Naive thymus-derived CD8-positive, alpha-beta T cell (primary cell): ENCODE data around the gene ARID1B. TPM values are rescaled to one million over a fixed set of nuclear protein-coding genes. Genes with fewer than 3 reads are reported as not detected.

Source experiments
- ATAC-seq, 2 donors: fragments of 150-1000 bp; cut with Tn5 transposase in 1 of 2; sonication (Bioruptor Pico), chemical (Tn5 transposase) in 1 of 2; 1 replicate in 1 of 2; 2 replicates in 1 of 2; pipeline ENCODE4 v1.10.0; 2021; ENCODE audit warnings: mild to moderate bottlenecking in 2 of 2, moderate library complexity in 2 of 2
- POLR2A ChIA-PET: fragments of 350-600 bp; sonication (Branson Sonifier 250); formaldehyde crosslinking; loops from one replicate; lab custom pipeline; 2021; ENCODE audit warnings: antibody characterized with exemption; lab: Charles Lee
- DNase-seq, 10 donors: peaks; one replicate each; pipeline versions ENCODE4 v3.0.0 to v3.0.0-alpha.2; 2020 to 2022
- H3K27ac Mint-ChIP-seq, 10 donors: one replicate each; pipeline ENCODE4 v1.8.0; 2020 to 2022; ENCODE audit warnings: mild to moderate bottlenecking in 10 of 10, mixed read lengths in 10 of 10, moderate library complexity in 4 of 10, inconsistent platforms in 1 of 10
- H3K27me3 Mint-ChIP-seq, 5 donors: one replicate each; pipeline ENCODE4 v1.8.0; 2021 to 2022; ENCODE audit warnings: mixed read lengths in 5 of 5
- H3K36me3 Mint-ChIP-seq, 3 donors: one replicate each; pipeline ENCODE4 v1.8.0; 2020 to 2022; ENCODE audit warnings: mixed read lengths in 3 of 3, mild to moderate bottlenecking in 2 of 3, inconsistent platforms in 1 of 3
- H3K4me1 Mint-ChIP-seq, 4 donors: one replicate each; pipeline ENCODE4 v1.8.0; 2021 to 2022; ENCODE audit warnings: mixed read lengths in 4 of 4
- H3K4me3 Mint-ChIP-seq, 10 donors: one replicate each; pipeline ENCODE4 v1.8.0; 2020 to 2022; ENCODE audit warnings: mild to moderate bottlenecking in 10 of 10, mixed read lengths in 10 of 10, moderate library complexity in 6 of 10, inconsistent platforms in 1 of 10
- H3K9me3 Mint-ChIP-seq, 9 donors: one replicate each; pipeline ENCODE4 v1.8.0; 2020 to 2022; ENCODE audit warnings: mixed read lengths in 9 of 9, mild to moderate bottlenecking in 3 of 9, inconsistent platforms in 1 of 9, moderate library complexity in 1 of 9
- polyA plus RNA-seq, 3 donors: library from polyadenylated mRNA; unstranded; fragments of 300-500 nt; fragmentation: Illumina TruSeq; gene quantifications; one replicate each; pipeline ENCODE4 v1.2.3, GENCODE V29; 2021
- total RNA-seq, 8 experiments: library from RNA in 2 of 8; stranded (reverse) in 2 of 8; gene quantifications; one replicate each; pipeline ENCODE4 v1.2.3 and lab custom pipeline; 2021 to 2026

Gene ARID1B
- total and polyA plus RNA-seq, 5 experiments from 2014 or later = 9.0 to 122 (median 18.6) TPM

- ATAC-seq (no peak), DNase-seq (no peak)
- H3K4me1 Mint-ChIP-seq = peaks cover 48 to 95% (median 86%) of the 10 kb centered on the region in 4 donors
- POLR2A ChIA-PET = no interaction called here
- H3K36me3 Mint-ChIP-seq = peaks cover 0 to 10% (median 0%) of the 10 kb centered on the region in 3 donors
- H3K4me3 Mint-ChIP-seq = peak overlapping the region in 1 of 10 donors; percentile 20
- H3K27me3 Mint-ChIP-seq = no peaks in the 10 kb centered on the region
- no peaks in the 10 kb centered on the region for H3K9me3 Mint-ChIP-seq
- peak overlapping the region in 1 of 10 donors; percentile 32 for H3K27ac Mint-ChIP-seq
Observed at GRCh38 chr6:156821707-156822106, 44.5 kb downstream of the ARID1B start.

DNA sequence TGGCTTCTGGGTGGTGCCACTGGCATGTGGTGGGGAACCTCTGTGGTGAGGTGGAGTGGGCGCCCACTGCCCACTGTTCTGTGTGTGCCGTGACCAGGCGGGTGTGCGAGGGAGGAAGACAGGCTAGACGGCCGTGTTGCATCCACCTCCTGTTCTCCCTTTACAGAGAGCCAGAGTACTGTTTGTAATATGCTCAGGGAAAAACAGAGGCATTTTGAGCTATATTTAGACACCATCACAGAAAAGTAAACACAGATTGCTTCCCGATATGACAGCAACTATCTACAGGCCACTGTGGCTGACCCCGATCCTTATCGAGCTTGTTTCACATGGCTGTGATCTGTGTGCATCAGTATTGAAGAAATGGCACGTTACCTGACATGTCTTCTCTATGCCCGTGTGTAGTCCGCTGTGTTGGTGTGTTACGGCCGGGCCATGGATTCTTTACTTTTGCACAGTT lies 45.6 kb downstream of the ARID1B start:
- ATAC-seq = no peak
- peak overlapping the region in 5 of 10 donors; percentile 20 to 55 (median 40) for H3K4me3 Mint-ChIP-seq

GRCh38 chr6:156824142-156824541 lies 47.0 kb downstream of the ARID1B start:
- no peaks in the 10 kb centered on the region for H3K9me3 Mint-ChIP-seq
- ATAC-seq = no peak
- H3K4me3 Mint-ChIP-seq = peak overlapping the region in 5 of 10 donors; percentile 23 to 55 (median 49)
- H3K36me3 Mint-ChIP-seq = peaks cover 0 to 16% (median 2%) of the 10 kb centered on the region in 3 donors
- no peak for DNase-seq
- no peaks in the 10 kb centered on the region for H3K27me3 Mint-ChIP-seq
- peaks cover 52 to 95% (median 87%) of the 10 kb centered on the region in 4 donors for H3K4me1 Mint-ChIP-seq
- POLR2A ChIA-PET = no interaction called here
- H3K27ac Mint-ChIP-seq = peak overlapping the region in 5 of 10 donors; percentile 1 to 71 (median 17)

More for the DNA sequence above, 45.6 kb downstream of the ARID1B start:
- H3K36me3 Mint-ChIP-seq = peaks cover 0 to 14% (median 0%) of the 10 kb centered on the region in 3 donors
- peak overlapping the region in 6 of 10 donors; percentile 20 to 76 (median 46) for H3K27ac Mint-ChIP-seq
- POLR2A ChIA-PET = no interaction called here
- H3K27me3 Mint-ChIP-seq = no peaks in the 10 kb centered on the region
- no peaks in the 10 kb centered on the region for H3K9me3 Mint-ChIP-seq
- DNase-seq = no peak
- H3K4me1 Mint-ChIP-seq = peaks cover 53 to 94% (median 88%) of the 10 kb centered on the region in 4 donors

- H3K27ac Mint-ChIP-seq = peak overlapping the region in 5 of 10 donors; percentile 2 to 65 (median 18)
- no peaks in the 10 kb centered on the region for H3K9me3 Mint-ChIP-seq
- peaks cover 46 to 90% (median 77%) of the 10 kb centered on the region in 4 donors for H3K4me1 Mint-ChIP-seq
- peak; percentile 35 to 44 for ATAC-seq
- H3K27me3 Mint-ChIP-seq = no peaks in the 10 kb centered on the region
- no peak for DNase-seq
- H3K4me3 Mint-ChIP-seq = peak overlapping the region in 7 of 10 donors; percentile 13 to 55 (median 38)
- peaks cover 0 to 29% (median 10%) of the 10 kb centered on the region in 3 donors for H3K36me3 Mint-ChIP-seq
- POLR2A ChIA-PET = interaction anchor here (0.7 kb wide), 1 partner anchor 125 kb away, joined by 3 read pairs; no protein-coding TSS in a partner anchor
Observed at GRCh38 chr6:156825475-156825874, 48.3 kb downstream of the ARID1B start.

DNA sequence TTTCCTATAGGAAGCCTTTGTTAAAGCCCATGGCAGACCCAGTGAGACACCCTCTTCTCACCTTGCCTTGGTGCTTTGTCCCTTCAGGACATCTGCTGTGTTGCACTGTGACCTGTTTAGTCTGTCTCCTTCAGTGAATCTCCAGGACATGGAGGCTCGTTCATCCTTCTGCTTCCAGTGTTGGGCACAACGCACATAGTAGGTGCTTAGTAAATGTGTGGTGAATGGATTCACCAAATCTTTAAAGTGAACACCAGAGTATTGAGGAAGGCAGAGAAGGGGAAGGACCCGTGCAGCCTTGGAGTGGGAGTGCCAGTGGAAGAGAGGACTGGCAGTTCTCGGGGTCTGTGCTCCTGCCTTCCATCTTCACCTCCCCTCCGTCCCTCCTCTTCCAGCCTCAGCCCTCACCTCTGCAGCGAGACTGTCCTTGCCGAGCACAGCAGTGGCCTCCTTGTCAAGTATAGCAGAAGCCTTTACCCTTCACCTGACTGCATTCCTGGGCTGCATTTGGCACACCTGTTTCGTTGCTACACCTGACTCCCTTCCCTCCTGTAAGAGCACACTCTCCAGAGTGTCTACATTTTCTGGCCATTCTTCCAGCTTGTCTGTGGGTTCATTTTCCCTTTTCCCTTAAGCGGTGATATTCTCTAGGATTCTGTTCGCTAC lies 49.2 kb downstream of the ARID1B start:
- Mint-ChIP-seq H3K4me1 (peaks cover 43 to 89% (median 77%) of the 10 kb centered on the region in 4 donors), H3K4me3 (peak overlapping the region in 3 of 10 donors; percentile 5 to 34 (median 10))
- POLR2A ChIA-PET = no interaction called here

GRCh38 chr6:156827382-156827781 lies 50.2 kb downstream of the ARID1B start:
- Mint-ChIP-seq H3K27ac (peak overlapping the region in 5 of 10 donors; percentile 5 to 87 (median 60)), H3K4me1 (peaks cover 39 to 89% (median 77%) of the 10 kb centered on the region in 4 donors), H3K9me3 (no peaks in the 10 kb centered on the region), H3K4me3 (no peak overlapping the region), H3K36me3 (peaks cover 0 to 38% (median 10%) of the 10 kb centered on the region in 3 donors), H3K27me3 (no peaks in the 10 kb centered on the region)
- POLR2A ChIA-PET = interaction anchor here (0.7 kb wide), 1 partner anchor 140 kb away, joined by 3 read pairs; no protein-coding TSS in a partner anchor
- DNase-seq (no peak), ATAC-seq (peak in 1 of 2 donors; percentile 25)

More for the DNA sequence above, 49.2 kb downstream of the ARID1B start:
- Mint-ChIP-seq H3K27ac (peak overlapping the region in 8 of 10 donors; percentile 5 to 77 (median 20)), H3K9me3 (no peaks in the 10 kb centered on the region), H3K27me3 (no peaks in the 10 kb centered on the region), H3K36me3 (peaks cover 0 to 38% (median 10%) of the 10 kb centered on the region in 3 donors)
- DNase-seq (no peak), ATAC-seq (peak in 1 of 2 donors; percentile 38)

- Mint-ChIP-seq H3K9me3 (no peaks in the 10 kb centered on the region), H3K27me3 (no peaks in the 10 kb centered on the region), H3K27ac (peak overlapping the region in 5 of 10 donors; percentile 2 to 74 (median 18)), H3K36me3 (peaks cover 0 to 40% (median 10%) of the 10 kb centered on the region in 3 donors), H3K4me3 (no peak overlapping the region), H3K4me1 (peaks cover 37 to 89% (median 76%) of the 10 kb centered on the region in 4 donors)
- POLR2A ChIA-PET = interaction anchor here (0.7 kb wide), 1 partner anchor 141 kb away, joined by 3 read pairs; no protein-coding TSS in a partner anchor
- DNase-seq = no peak
- ATAC-seq = no peak
Observed at GRCh38 chr6:156828280-156828703, 51.1 kb downstream of the ARID1B start.

- Mint-ChIP-seq H3K27ac (peak overlapping the region in 1 of 10 donors; percentile 66), H3K27me3 (no peaks in the 10 kb centered on the region), H3K4me3 (no peak overlapping the region), H3K4me1 (peaks cover 31 to 79% (median 68%) of the 10 kb centered on the region in 4 donors), H3K36me3 (peaks cover 0 to 46% (median 13%) of the 10 kb centered on the region in 3 donors), H3K9me3 (no peaks in the 10 kb centered on the region)
- DNase-seq = no peak
- no peak for ATAC-seq
- POLR2A ChIA-PET = no interaction called here
Observed at GRCh38 chr6:156830126-156830525, 52.9 kb downstream of the ARID1B start.

DNA sequence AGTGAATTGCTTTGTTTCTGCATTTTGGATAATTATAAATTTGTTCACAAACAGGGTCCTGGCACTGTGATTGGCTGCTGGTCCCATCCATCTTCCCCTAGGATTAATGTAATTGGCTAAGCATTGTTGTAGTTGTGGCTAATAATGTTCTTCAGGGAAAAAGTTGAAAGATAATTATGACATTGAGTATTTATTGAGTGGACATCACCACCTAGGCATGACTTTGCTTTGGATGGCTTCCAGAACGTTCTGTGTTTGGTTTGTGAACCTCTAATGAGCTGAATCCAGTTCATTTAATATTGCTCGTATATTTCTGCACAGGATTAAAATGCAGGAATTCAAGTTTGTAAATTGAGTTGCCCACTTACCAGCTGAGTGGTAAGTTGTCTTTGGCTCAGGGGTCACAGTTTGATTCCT lies 55.1 kb downstream of the ARID1B start:
- ATAC-seq = no peak
- peak overlapping the region in 1 of 10 donors; percentile 12 for H3K27ac Mint-ChIP-seq
- no peak for DNase-seq
- POLR2A ChIA-PET = no interaction called here
- H3K4me1 Mint-ChIP-seq = peaks cover 18 to 68% (median 57%) of the 10 kb centered on the region in 4 donors
- H3K4me3 Mint-ChIP-seq = no peak overlapping the region
- H3K36me3 Mint-ChIP-seq = peaks cover 0 to 58% (median 22%) of the 10 kb centered on the region in 3 donors
- H3K27me3 Mint-ChIP-seq = no peaks in the 10 kb centered on the region
- no peaks in the 10 kb centered on the region for H3K9me3 Mint-ChIP-seq

- DNase-seq (no peak), ATAC-seq (no peak)
- H3K9me3 Mint-ChIP-seq = no peaks in the 10 kb centered on the region
- H3K4me1 Mint-ChIP-seq = peaks cover 15 to 67% (median 56%) of the 10 kb centered on the region in 4 donors
- peak overlapping the region in 2 of 10 donors; percentile 3 to 12 for H3K27ac Mint-ChIP-seq
- H3K36me3 Mint-ChIP-seq = peaks cover 0 to 54% (median 22%) of the 10 kb centered on the region in 3 donors
- no peaks in the 10 kb centered on the region for H3K27me3 Mint-ChIP-seq
- peak overlapping the region in 1 of 10 donors; percentile 4 for H3K4me3 Mint-ChIP-seq
- POLR2A ChIA-PET = no interaction called here
Observed at GRCh38 chr6:156832669-156833068, 55.5 kb downstream of the ARID1B start.

GRCh38 chr6:156833755-156834154 lies 56.6 kb downstream of the ARID1B start:
- peaks cover 0 to 54% (median 22%) of the 10 kb centered on the region in 3 donors for H3K36me3 Mint-ChIP-seq
- POLR2A ChIA-PET = no interaction called here

GRCh38 chr6:156839129-156839528 lies 62.0 kb downstream of the ARID1B start:
- H3K36me3 Mint-ChIP-seq = peaks cover 0 to 16% (median 12%) of the 10 kb centered on the region in 3 donors
- H3K4me3 Mint-ChIP-seq = no peak overlapping the region
- no peaks in the 10 kb centered on the region for H3K27me3 Mint-ChIP-seq
- peak overlapping the region in 1 of 10 donors; percentile 37 for H3K27ac Mint-ChIP-seq
- H3K4me1 Mint-ChIP-seq = peaks cover 36 to 70% (median 67%) of the 10 kb centered on the region in 4 donors
- no peak for DNase-seq
- H3K9me3 Mint-ChIP-seq = no peaks in the 10 kb centered on the region
- POLR2A ChIA-PET = no interaction called here
- ATAC-seq = peak in 1 of 2 donors; percentile 29

More at GRCh38 chr6:156833755-156834154, 56.6 kb downstream of the ARID1B start:
- no peak for ATAC-seq
- H3K4me1 Mint-ChIP-seq = peaks cover 15 to 63% (median 52%) of the 10 kb centered on the region in 4 donors
- DNase-seq = no peak
- no peak overlapping the region for H3K4me3 Mint-ChIP-seq
- no peaks in the 10 kb centered on the region for H3K9me3 Mint-ChIP-seq
- no peaks in the 10 kb centered on the region for H3K27me3 Mint-ChIP-seq
- H3K27ac Mint-ChIP-seq = no peak overlapping the region
